T-helper 1 cell treated with Interleukin-12 subunit alpha and Interleukin-12 subunit beta and Interleukin-4 antibody, amounts not matched to agents 30 μg/mL and 1 μg/mL, for 36 hours (primary cell): ENCODE data around the gene PGC.

Experiments used
- H3K27ac Mint-ChIP-seq: one replicate; pipeline ENCODE4 v1.8.0; 2021; ENCODE audit warnings: mild to moderate bottlenecking, mixed read lengths
- H3K27me3 Mint-ChIP-seq: one replicate; pipeline ENCODE4 v1.8.0; 2021; ENCODE audit warnings: low read depth, mixed read lengths
- H3K36me3 Mint-ChIP-seq: one replicate; pipeline ENCODE4 v1.8.0; 2021; ENCODE audit warnings: low read depth, mixed read lengths
- H3K4me1 Mint-ChIP-seq: one replicate; pipeline ENCODE4 v1.8.0; 2021; ENCODE audit warnings: low read depth, mixed read lengths
- H3K4me3 Mint-ChIP-seq: one replicate; pipeline ENCODE4 v1.8.0; 2021; ENCODE audit warnings: mild to moderate bottlenecking, moderate library complexity, mixed read lengths
- H3K9me3 Mint-ChIP-seq: one replicate; pipeline ENCODE4 v1.8.0; 2021; ENCODE audit warnings: mixed read lengths

Gene PGC

DNA sequence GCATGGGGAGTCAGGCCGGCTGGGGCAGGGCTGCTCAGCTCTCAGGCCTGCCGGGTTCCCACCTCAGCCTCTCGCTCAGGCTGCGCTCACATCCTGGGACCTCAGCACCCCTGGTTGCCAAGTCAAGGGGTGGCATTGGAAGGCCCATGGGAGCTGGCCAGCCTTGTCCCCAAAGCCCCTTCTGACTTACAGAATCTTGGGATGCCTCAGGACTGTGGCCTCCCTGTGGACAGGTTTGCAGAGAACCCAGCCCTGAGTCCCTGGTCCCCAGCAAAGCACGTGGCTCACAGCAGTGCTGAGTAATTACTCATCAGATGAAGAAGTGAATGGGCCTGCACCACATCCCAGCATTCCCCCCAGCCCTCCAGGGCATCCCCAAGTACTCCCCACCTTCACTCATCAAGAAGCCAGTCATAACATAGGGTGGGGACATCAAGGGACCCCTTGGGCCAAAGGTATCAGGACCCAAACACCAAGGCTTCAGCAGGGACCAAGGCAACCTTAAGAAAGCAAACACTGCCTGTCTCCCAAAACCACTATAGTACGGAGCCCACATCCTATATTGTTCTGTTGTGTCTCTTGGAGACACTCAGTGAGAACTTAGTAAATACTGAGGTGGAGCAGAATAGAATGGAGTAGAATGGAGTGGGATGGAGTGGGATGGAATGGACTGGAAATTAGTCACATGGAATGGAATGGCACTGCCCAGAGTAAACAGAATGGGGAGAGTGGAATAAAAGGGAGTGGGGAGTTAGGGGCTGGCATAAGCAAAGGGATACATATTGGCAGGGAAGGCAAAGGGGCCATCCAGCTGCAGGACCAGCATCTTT is 3.6 kb downstream of the PGC start:
- no peaks in the 10 kb centered on the region for H3K36me3 Mint-ChIP-seq
- no peaks in the 10 kb centered on the region for H3K27me3 Mint-ChIP-seq
- H3K4me3 Mint-ChIP-seq = no peak overlapping the region
- H3K27ac Mint-ChIP-seq = no peak overlapping the region
- no peaks in the 10 kb centered on the region for H3K4me1 Mint-ChIP-seq
- no peaks in the 10 kb centered on the region for H3K9me3 Mint-ChIP-seq

DNA sequence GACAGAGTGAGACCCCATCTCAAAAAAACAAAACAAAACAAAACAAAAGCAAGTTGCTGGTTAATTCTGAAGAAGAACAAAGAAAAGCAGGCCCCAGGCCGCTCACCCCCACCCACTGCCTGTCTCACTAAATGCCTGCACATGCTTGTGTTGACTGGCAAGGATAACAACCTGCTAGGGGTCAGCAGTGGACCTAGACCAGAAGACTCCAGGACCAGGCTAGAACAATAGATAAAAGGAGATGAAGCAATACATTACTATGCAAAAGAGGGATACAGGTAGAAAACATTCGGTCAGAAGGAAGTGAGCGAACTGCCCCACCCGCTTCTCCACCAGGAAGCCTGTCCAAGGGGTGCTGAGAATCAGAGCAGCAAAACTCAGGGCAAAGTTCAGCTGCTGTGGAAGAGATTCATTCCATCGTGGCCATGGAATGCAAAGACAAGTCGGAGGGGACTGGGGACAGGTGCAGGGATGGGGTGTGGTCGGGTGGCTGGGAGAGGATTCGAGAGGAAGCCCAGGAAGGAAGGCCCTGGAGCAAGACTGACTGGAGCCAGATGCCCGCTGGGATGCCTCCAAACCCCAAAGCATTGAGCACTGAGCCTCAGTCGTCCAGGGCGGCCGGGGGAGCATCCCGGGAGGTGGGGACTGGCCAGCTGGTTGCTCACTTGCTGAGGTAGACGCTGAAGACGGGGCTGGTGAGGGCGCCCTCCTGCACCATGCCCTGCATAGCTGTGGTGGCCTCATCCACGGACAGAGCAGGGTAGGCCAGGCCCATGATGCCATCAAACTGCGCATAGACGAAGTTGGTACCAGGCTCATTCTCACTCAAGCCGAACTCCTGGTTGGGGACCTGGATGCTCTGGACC is 5.3 kb downstream of the PGC start:
- Mint-ChIP-seq H3K27me3 (no peaks in the 10 kb centered on the region), H3K4me1 (no peaks in the 10 kb centered on the region), H3K27ac (no peak overlapping the region), H3K9me3 (no peaks in the 10 kb centered on the region), H3K4me3 (no peak overlapping the region), H3K36me3 (no peaks in the 10 kb centered on the region)

DNA sequence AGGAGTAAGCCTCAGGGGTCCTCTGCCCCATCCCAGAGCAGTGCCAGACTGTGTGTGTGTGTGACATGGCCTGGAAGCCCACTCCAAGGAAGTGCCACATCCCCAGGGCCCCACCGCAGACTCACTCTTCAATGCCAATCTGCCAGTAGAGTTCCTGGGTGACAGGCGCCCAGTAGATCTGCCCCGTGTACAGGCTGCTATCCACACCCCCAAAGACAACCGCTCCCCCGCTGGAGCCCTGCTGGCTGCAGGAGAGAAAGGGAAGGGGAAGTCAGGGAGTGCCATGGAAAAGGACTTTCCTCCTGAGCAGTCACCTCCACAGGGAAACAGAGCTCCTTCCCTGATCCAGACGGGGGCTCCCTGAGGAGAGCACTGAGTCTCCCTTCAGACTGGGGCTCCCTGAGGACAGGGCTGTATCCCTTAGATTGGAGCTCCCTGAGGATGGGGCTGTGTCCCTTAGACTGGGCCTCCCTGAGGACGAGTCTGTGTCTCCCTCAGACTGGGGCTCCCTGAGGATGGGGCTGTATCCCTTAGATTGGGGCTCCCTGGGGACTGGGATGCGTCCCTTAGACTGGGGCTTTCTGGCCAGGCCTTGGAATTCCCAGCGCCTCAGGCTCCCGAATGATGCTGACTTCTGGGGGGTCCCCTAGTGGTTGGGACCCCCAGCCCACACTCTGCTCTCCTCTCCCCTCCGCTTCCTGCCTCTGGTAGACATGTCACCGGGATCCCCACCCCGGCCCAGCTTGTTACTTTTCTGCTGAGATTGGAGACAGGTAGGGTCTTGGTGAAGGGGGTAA is 6.6 kb downstream of the PGC start:
- no peaks in the 10 kb centered on the region for H3K27me3 Mint-ChIP-seq
- H3K4me1 Mint-ChIP-seq = peaks cover 3% of the 10 kb centered on the region
- H3K36me3 Mint-ChIP-seq = no peaks in the 10 kb centered on the region
- no peaks in the 10 kb centered on the region for H3K9me3 Mint-ChIP-seq
- no peak overlapping the region for H3K4me3 Mint-ChIP-seq
- no peak overlapping the region for H3K27ac Mint-ChIP-seq

DNA sequence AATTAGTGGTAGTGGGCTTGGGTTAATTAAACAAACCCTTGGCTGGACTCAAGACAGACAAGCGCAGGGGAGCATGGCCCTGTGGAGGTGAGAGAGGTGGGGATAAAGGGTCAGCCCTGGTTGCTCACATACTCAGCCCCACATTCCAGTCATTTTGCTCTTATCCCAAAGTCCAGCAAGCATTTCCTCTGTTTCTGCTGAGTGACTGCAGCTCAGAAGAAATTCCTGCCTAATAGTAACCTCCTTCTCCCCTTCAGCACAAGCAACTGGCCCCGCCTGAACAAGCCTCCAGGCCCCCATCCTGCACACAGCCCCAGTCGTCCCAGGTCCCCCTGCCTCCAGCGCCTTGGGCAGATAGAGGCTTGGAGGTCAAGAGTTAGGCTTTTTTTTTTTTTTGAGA is 8.2 kb downstream of the PGC start:
- Mint-ChIP-seq H3K4me3 (no peak overlapping the region), H3K27me3 (no peaks in the 10 kb centered on the region), H3K36me3 (no peaks in the 10 kb centered on the region), H3K9me3 (no peaks in the 10 kb centered on the region), H3K27ac (no peak overlapping the region), H3K4me1 (peaks cover 3% of the 10 kb centered on the region)

DNA sequence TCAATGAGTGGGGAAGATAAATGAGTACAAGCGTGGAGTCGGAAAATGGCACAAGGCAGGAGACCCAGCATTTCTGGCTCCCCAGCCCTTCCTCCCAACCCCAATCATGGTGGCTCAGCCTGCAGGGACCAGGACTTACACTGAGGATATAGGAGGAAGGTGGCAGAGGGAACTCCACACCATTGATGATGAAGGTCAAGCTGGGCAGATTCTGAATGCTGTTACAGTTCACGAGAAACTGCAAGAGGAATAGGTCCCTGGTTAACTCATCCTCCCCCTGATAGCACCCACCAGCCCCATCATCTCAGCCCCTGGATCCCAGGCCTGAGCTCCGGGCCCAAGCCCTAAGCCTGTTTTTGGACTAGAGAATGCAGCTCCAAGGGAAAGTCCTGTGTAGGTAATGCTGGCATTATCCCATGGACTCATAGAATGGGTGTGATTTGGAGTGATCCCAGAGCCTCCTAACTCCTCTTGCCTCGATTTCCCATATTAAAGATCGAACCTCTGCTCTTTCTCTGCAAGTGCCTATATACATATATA is 9.5 kb downstream of the PGC start:
- Mint-ChIP-seq H3K9me3 (no peaks in the 10 kb centered on the region), H3K36me3 (no peaks in the 10 kb centered on the region), H3K27me3 (no peaks in the 10 kb centered on the region), H3K4me1 (peaks cover 10% of the 10 kb centered on the region), H3K4me3 (no peak overlapping the region), H3K27ac (no peak overlapping the region)

DNA sequence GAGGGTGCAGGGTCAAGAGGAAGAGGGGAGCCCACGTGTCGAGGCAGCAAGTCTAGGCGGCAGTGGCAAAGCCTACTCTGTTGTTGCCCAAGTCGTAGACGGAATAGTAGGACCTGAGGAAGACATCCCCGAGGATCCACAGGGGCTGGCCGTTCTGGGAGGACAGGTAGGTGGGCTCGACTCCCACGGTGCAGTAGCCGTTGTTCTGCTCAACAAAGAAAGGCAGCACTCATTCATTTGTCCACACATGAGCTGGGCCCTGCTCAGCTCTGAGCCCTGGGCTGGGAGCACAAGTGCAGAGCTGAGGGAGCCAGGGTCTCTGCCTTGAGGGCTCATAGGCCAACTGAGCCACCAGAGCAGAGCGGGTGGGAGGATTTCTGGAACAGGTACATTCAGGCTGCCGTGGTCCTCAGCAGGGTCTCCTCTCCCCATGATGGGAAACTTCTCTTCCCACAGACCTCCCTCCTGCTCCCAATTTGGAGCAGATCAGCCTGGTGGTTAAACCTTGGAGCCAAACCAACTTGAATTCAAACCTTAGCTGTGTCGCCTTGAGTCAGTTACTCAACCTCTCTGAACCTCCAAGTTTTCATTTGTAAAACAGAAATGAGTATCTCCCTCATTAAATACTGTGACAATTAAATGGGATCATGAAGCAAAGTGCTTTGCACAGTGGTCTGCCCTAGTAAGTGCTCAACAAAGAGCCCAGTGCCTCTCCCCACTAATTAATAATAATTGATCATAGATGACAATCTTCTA is 10.2 kb downstream of the PGC start:
- no peaks in the 10 kb centered on the region for H3K27me3 Mint-ChIP-seq
- H3K36me3 Mint-ChIP-seq = peaks cover 1% of the 10 kb centered on the region
- no peak overlapping the region for H3K27ac Mint-ChIP-seq
- H3K4me1 Mint-ChIP-seq = peaks cover 14% of the 10 kb centered on the region
- H3K9me3 Mint-ChIP-seq = no peaks in the 10 kb centered on the region
- H3K4me3 Mint-ChIP-seq = no peak overlapping the region

DNA sequence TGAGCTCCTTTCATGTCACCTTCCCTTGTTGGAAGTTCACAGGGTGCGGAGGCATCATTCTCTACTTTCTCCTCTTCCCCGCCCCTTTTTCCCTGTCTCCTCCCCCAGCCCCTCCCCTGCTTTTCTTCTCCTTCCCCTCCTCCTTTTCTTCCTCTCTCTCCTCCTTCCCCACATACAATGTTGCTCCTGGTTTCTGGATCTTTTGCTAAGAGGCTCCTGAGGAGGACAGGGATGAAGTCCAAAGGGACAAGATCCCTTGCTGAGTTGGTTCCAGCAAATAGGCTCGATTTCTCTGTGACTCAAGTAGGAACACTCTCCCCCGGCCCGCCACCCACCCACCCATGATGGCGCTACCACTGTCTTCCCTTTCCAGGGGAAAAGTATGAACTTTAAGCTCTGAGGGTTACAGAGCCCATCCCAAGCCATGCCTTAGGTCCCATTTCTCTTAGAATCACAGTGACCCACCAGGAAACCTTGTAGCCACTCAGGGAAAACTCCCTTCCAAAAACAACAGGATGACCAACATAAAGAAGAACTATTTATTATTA is 10.9 kb downstream of the PGC start:
- Mint-ChIP-seq H3K27me3 (no peaks in the 10 kb centered on the region), H3K36me3 (peaks cover 1% of the 10 kb centered on the region)

DNA sequence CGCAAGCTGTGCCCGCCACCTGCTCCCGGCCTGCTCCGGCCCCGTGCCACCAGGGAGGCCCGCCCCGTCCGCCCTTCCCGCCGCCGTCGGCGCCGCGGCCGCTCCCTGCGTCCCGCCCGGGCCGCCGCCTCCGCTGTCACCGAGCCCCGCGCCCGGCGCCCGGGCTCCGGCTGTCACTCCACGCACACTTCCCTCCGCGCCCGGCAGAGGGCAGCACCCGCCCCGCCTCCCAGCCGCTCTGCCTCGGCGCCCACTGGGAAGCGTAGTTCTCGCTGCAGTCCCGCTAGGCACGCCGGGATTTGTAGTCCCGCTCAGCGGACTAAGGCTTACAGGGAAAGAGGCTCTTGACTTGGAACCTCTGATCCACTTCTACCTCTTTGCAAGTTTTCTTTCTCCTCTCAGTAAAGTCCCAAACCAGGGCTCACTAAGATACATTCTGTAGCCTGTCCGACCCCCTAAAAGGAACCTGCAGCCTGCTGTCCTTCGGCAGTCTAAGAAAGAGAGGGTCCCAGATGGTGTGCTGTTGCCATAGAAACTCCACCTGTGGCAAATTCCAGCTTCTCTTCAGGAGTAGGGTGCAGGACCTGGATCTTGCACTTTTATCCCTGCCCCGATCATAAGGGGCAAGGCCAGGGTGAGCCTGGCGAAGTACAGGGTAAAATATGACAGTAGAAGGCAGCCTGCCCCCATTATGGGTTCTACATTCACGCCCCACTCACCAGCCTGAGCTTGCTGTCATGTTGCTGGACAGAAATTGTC is 11.6 kb downstream of the PGC start, which contains the start of gene TFEB:
TSS of gene TFEB (minus strand) at position 182 of the 759 bp plus-strand sequence. CDS start 44,395 bp downstream, outside the sequence.
- no peaks in the 10 kb centered on the region for H3K9me3 Mint-ChIP-seq
- peak within 1 kb of the TSS; percentile 78 for H3K4me3 Mint-ChIP-seq
- no peaks in the 10 kb centered on the region for H3K27me3 Mint-ChIP-seq
- H3K36me3 Mint-ChIP-seq = peaks cover 1% of the 10 kb centered on the region
- H3K27ac Mint-ChIP-seq = peak within 1 kb of the TSS; percentile 74
- peaks cover 23% of the 10 kb centered on the region for H3K4me1 Mint-ChIP-seq

More for the DNA sequence above, 10.9 kb downstream of the PGC start:
- H3K4me3 Mint-ChIP-seq = no peak overlapping the region
- H3K27ac Mint-ChIP-seq = no peak overlapping the region
- no peaks in the 10 kb centered on the region for H3K9me3 Mint-ChIP-seq
- peaks cover 18% of the 10 kb centered on the region for H3K4me1 Mint-ChIP-seq

DNA sequence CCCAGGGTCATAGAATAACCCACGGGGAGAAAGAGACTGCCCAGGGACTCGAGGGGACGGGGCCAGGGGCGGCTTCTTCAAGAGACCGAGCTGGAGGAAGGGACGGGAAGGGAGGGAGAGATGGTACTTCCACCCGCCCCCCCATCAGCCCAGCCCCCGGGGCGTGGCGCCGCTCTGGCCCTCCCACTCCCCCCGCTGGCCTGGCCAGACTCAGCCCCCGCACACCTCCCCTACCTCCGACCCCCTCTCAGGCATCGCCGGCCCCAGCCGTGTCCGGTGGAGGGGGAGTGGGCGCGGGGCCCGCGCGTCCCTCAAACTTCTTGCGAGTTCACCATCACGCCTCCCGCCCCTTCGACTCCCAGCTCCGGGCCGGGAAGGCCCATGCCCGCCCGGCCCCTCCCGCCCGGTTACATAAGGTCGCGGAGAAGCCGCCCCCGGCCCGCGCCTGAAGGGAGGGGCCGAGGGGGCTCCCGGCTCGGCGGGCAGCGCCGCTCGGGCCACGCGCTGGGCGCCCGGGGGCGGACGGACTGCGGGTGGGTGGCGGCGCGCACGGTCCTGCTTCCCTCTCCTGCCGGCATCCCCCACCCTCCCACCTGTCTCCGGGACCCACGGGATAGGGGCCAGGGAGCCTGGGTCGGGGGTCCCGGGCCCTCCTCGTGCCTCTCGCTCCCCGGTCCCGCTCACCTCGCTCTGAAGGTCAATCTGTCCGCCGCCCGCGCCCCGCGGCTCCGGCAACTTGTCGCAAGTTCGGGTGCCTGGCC is 12.4 kb downstream of the PGC start:
- H3K27ac Mint-ChIP-seq = peak overlapping the region; percentile 74
- peak overlapping the region; percentile 78 for H3K4me3 Mint-ChIP-seq
- peaks cover 1% of the 10 kb centered on the region for H3K36me3 Mint-ChIP-seq
- no peaks in the 10 kb centered on the region for H3K9me3 Mint-ChIP-seq
- peaks cover 30% of the 10 kb centered on the region for H3K4me1 Mint-ChIP-seq
- no peaks in the 10 kb centered on the region for H3K27me3 Mint-ChIP-seq

DNA sequence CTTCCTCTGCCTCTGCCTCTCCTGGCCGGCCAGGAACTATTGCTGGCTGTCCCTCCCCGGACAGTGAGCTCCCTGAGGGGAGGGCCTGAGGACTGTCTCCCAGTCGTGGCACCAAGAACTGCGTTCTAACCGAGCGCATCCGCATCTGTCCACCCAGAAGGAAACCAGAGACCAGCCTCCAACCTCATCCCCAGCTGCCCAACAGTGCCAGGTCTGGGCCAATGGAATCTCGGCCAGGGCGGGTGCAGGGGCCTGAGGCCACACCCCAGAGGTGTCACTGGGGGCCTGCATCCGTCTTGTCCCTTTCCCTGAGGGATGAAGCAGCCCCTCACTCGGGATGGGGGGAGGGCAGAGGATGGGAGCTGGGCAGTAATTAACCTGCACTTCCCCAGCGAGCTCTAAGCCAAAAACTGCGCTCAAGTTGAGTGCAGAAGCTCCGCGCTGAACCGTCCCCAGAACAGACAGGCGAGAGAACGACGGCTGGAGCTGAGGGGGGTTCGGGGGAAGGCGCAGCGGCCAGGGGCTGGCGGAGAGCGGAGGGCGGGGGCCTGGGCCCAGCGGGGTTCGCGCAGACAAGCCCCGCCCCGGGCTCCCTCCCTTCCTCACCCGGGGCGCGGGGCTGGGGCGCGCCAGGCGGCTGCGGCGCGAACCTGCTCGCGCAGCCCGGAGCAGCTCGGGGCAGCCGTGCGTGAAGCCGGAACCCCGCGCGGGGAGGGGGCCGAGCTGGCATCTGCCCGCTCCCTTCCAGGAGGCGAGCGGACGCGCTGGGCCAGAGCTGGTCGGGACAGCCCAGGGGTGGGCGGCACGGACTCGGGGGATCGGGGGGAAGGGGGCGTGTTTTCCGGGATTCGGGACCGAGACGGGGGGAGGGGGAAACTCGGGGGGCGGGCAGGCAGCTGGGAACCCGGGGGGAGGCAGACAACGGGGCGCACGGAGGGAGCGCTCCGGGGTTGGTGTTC is 13.2 kb downstream of the PGC start:
- H3K27ac Mint-ChIP-seq = peak overlapping the region; percentile 76
- no peaks in the 10 kb centered on the region for H3K27me3 Mint-ChIP-seq
- H3K9me3 Mint-ChIP-seq = no peaks in the 10 kb centered on the region
- H3K4me1 Mint-ChIP-seq = peaks cover 30% of the 10 kb centered on the region
- peaks cover 1% of the 10 kb centered on the region for H3K36me3 Mint-ChIP-seq
- H3K4me3 Mint-ChIP-seq = peak overlapping the region; percentile 62

DNA sequence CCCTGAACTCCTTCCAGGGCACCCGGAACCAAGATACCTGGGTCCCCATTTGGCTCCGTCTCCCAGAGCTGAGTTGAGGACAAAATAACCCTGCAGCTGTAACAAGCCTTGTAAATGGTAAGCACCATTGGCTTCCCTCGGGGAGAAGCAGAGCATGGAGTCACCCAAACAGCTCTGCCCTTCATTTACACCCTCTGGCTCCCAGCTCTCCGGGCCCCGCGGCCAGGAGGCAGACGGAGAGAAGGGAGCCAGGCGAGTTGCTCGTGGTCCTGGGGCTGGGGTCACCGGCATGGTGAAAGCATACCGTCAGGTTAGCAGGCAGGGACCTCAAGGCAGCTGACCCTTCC is 13.9 kb downstream of the PGC start:
- Mint-ChIP-seq H3K27ac (peak overlapping the region; percentile 76), H3K9me3 (no peaks in the 10 kb centered on the region), H3K4me1 (peaks cover 30% of the 10 kb centered on the region), H3K36me3 (peaks cover 1% of the 10 kb centered on the region), H3K27me3 (no peaks in the 10 kb centered on the region), H3K4me3 (peak overlapping the region; percentile 62)
